Measurements from ENCODE around the gene CCDC51. TPM values are rescaled to one million over a fixed set of nuclear protein-coding genes. Genes with fewer than 3 reads are reported as not detected.

Gene CCDC51
- total and polyA plus RNA-seq, 9 of the 15 experiments (the other 6 are each of a cell fraction or from before 2014, with no cell fraction given): 6.5 to 18.6 (median 15.7) TPM

DNA sequence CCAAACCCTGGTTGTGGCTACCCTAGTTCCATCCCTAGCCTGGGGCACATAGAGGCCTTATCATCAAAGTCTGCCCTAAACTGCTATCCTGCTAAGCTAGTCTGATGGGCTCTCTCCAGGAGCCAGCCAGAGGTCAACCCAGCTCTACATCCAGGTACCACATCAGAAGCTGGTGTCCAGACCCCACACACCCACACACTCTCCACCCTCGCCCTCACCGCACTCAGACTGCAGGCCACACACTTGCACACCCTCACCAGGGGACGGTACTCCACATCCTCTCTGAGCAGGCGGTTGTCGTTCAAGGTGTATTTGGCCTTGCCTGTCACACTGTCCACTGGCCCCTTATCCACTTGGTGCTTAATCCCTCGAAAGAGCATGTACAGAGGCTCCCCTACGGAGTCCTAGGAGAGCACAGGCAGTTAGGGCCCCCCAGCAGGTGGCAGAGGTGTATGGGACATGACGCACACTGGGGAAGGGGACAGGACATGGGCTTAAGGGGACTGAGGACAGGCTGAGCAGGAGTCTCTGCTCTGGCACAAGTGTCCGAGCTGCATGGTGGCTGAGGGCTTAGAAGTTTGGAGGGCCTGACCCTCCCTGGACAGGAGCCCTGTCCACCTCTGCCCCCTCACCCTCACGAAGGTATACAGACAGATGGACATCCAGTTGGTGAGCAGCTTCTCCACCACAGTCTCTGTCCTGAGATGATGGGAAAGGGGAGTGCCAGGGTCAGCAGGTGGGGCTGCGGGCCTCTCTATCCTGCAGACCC lies 28.1 kb downstream of the CCDC51 start:
- Histone ChIP-seq H3K9me1 (ENCODE audit: control insufficient read depth, insufficient read depth, low read length) (no peaks in the 10 kb centered on the region), H3K4me3 (no peak overlapping the region), H3K9me3 (replicated peaks; ENCODE audit: control insufficient read depth, insufficient read depth, low read depth, low read length) (no peaks in the 10 kb centered on the region), H3K9ac (ENCODE audit: insufficient read depth in 1 of 2, low read depth in 2 of 2, low read length in 2 of 2) (no peak overlapping the region), H3K27me3 (ENCODE audit: control insufficient read depth in 2 of 2, insufficient read depth in 2 of 2, low read length in 2 of 2) (no peaks in the 10 kb centered on the region), H3K36me3 (ENCODE audit: control insufficient read depth, insufficient read depth, low read length) (no peaks in the 10 kb centered on the region), H3K27ac (ENCODE audit: extremely low read depth, low read depth, low read length) (no peak overlapping the region), H3K79me2 (ENCODE audit: control insufficient read depth, insufficient read depth, low read length) (no peaks in the 10 kb centered on the region), H2AFZ (ENCODE audit: low read depth, low read length) (no peak overlapping the region), H4K20me1 (replicated peaks; ENCODE audit: control insufficient read depth, insufficient read depth, low read length) (0 out of 2 replicates have a peak, but pooled peaks cover 6% of the 10 kb centered on the region), H3K4me2 (ENCODE audit: insufficient read depth, low read length) (no peak overlapping the region), H3K4me1 (replicated peaks in 1 of 2; ENCODE audit: control insufficient read depth in 2 of 2, insufficient read depth in 2 of 2, low read length in 2 of 2) (0 out of 5 replicates have a peak, but pooled peaks cover 0 to 6% of the 10 kb centered on the region in 2 experiments)
- in situ Hi-C loops (cut with MboI) (no loop called here), intact Hi-C loops (cut with micrococcal nuclease) (no loop called here)
- ChIA-PET POLR2A (interaction anchor here (1.2 kb wide), 1 partner anchor 25 kb away, joined by 3 read pairs; no protein-coding TSS in a partner anchor), CTCF (ENCODE audit: low intra/inter-chr PET ratio) (no interaction called here)
- ATAC-seq (no peak), FAIRE-seq (no peak), DNase-seq (ENCODE audit: extremely low read depth in 1 of 4, low spot score in 3 of 4) (no peak)
- 66% methylated on average over 6 of the region's 11 CpGs for WGBS (ENCODE audit: insufficient coverage, low coverage, missing lambda C conversion rate)
- BruUV-seq (replicated peaks): no TSS peak
- TF ChIP-seq SMC3 (conservative IDR thresholded peaks at IDR 0.05; ENCODE audit: insufficient read depth, low read depth, low read length) (no peak), ZNF77 (CRISPR knock-in tag; IDR thresholded peaks at IDR 0.05) (no peak), NCOA1 (IDR thresholded peaks at IDR 0.05; ENCODE audit: low read depth) (no peak), COPS2 (conservative IDR thresholded peaks at IDR 0.05) (no peak), SRSF9 (IDR thresholded peaks at IDR 0.05; ENCODE audit: borderline replicate concordance, low read depth, low read length) (no peak), XRCC4 (IDR thresholded peaks at IDR 0.05; ENCODE audit: extremely low read depth, insufficient read depth, insufficient read length) (no peak), EWSR1 (IDR thresholded peaks at IDR 0.05; ENCODE audit: borderline replicate concordance, low read depth, partially characterized antibody) (no peak), OTX1 (CRISPR knock-in tag; IDR thresholded peaks at IDR 0.05) (no peak), ZFP30 (CRISPR knock-in tag; IDR thresholded peaks at IDR 0.05; ENCODE audit: borderline replicate concordance) (no peak), PCBP1 (IDR thresholded peaks at IDR 0.05; ENCODE audit: low read depth, low read length, poor library complexity, severe bottlenecking) (no peak), PHF21A (IDR thresholded peaks at IDR 0.05; ENCODE audit: borderline replicate concordance, low read depth) (no peak), HNRNPUL1 (IDR thresholded peaks at IDR 0.05; ENCODE audit: low read length) (no peak)
- TF ChIP-seq, protein P1, sequence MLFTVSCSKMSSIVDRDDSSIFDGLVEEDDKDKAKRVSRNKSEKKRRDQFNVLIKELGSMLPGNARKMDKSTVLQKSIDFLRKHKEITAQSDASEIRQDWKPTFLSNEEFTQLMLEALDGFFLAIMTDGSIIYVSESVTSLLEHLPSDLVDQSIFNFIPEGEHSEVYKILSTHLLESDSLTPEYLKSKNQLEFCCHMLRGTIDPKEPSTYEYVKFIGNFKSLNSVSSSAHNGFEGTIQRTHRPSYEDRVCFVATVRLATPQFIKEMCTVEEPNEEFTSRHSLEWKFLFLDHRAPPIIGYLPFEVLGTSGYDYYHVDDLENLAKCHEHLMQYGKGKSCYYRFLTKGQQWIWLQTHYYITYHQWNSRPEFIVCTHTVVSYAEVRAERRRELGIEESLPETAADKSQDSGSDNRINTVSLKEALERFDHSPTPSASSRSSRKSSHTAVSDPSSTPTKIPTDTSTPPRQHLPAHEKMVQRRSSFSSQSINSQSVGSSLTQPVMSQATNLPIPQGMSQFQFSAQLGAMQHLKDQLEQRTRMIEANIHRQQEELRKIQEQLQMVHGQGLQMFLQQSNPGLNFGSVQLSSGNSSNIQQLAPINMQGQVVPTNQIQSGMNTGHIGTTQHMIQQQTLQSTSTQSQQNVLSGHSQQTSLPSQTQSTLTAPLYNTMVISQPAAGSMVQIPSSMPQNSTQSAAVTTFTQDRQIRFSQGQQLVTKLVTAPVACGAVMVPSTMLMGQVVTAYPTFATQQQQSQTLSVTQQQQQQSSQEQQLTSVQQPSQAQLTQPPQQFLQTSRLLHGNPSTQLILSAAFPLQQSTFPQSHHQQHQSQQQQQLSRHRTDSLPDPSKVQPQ (CRISPR knock-in tag; IDR thresholded peaks at IDR 0.05; ENCODE audit: borderline replicate concordance): no peak
- TF ChIP-seq, protein P2, sequence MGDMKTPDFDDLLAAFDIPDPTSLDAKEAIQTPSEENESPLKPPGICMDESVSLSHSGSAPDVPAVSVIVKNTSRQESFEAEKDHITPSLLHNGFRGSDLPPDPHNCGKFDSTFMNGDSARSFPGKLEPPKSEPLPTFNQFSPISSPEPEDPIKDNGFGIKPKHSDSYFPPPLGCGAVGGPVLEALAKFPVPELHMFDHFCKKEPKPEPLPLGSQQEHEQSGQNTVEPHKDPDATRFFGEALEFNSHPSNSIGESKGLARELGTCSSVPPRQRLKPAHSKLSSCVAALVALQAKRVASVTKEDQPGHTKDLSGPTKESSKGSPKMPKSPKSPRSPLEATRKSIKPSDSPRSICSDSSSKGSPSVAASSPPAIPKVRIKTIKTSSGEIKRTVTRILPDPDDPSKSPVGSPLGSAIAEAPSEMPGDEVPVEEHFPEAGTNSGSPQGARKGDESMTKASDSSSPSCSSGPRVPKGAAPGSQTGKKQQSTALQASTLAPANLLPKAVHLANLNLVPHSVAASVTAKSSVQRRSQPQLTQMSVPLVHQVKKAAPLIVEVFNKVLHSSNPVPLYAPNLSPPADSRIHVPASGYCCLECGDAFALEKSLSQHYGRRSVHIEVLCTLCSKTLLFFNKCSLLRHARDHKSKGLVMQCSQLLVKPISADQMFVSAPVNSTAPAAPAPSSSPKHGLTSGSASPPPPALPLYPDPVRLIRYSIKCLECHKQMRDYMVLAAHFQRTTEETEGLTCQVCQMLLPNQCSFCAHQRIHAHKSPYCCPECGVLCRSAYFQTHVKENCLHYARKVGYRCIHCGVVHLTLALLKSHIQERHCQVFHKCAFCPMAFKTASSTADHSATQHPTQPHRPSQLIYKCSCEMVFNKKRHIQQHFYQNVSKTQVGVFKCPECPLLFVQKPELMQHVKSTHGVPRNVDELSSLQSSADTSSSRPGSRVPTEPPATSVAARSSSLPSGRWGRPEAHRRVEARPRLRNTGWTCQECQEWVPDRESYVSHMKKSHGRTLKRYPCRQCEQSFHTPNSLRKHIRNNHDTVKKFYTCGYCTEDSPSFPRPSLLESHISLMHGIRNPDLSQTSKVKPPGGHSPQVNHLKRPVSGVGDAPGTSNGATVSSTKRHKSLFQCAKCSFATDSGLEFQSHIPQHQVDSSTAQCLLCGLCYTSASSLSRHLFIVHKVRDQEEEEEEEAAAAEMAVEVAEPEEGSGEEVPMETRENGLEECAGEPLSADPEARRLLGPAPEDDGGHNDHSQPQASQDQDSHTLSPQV (IDR thresholded peaks at IDR 0.05): no peak

Data from K562 (cell line).